C4-2B (cell line): ENCODE results near the gene ZFP36L1.
A peak's percentile ranks its signal among the peaks of the same experiment; 100 is the strongest.

Source experiments
- CTCF ChIP-seq: fragments of 450-650 bp; conservative IDR thresholded peaks from 2 replicates; pipeline ENCODE4 v1.5.1; 2017; ENCODE audit warnings: mild to moderate bottlenecking
- ZFX ChIP-seq: fragments of 450-650 bp; IDR thresholded peaks from 2 replicates; pipeline ENCODE4 v1.6.1; 2017

- TF ChIP-seq CTCF (no peak), ZFX (peak; percentile 28; the same call in 1 of the 2 replicates)
These were observed 865 bp upstream of the ZFP36L1 start for GRCh38 chr14:68793734-68794129.
